GM21717 (cell line): Measurements from ENCODE around the gene TSSK2.

Experiments
- ATAC-seq: cut with Tn5 transposase; IDR thresholded peaks from one replicate; pipeline ENCODE4 v1.9.1; 2021; ENCODE audit warnings: mild to moderate bottlenecking, moderate library complexity; ENCODE audit not compliant: unreplicated experiment

The TSSK2 gene

GRCh38 chr22:19179497-19180048 lies 48.5 kb downstream of the TSSK2 start:
- no peak for ATAC-seq

- ATAC-seq = no peak
Measured at GRCh38 chr22:19180234-19180633, 49.1 kb downstream of the TSSK2 start.

DNA sequence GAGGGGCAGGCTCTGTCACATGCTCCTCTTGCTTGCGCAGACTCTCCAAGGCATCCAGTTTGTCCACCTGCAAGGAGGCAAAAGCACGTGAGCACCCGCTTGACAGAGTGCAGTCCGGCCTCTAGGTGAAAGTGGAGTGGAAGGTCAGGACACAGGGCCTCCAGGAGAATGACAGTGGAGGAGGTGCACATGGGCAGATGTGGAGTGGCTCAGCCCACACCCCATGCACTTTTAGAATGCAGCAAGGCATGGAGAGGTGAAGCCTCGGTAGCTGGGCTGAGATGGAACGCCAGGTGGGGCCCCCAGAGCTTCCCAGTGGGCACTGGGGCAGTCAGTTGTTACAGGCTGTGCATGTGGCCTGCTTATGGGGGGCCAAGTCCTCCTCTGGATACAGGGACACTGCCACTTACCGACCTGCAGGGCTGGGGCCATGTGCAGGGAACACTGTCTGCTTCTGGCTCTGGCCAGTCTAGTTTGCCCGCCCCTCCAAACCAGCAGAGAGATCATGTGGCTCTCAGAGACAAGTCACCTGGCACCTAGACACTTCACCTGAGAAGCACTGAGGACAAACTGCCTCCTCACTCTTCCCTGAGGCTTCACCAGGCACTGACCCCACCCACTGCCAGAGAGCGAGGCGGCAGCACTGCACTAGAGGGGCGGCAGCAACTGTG lies 49.8 kb downstream of the TSSK2 start:
- ATAC-seq = no peak

- no peak for ATAC-seq
Measured at GRCh38 chr22:19181786-19182471, 50.8 kb downstream of the TSSK2 start.
